ENCODE measurements around the gene LGR4. TPM values are rescaled to one million over a fixed set of nuclear protein-coding genes. Genes with fewer than 3 reads are reported as not detected.
A peak's percentile ranks its signal among the peaks of the same experiment; 100 is the strongest.

Gene LGR4
- total RNA-seq, 3 donors from 2014 or later = 81.9 to 185 (median 104) TPM

DNA sequence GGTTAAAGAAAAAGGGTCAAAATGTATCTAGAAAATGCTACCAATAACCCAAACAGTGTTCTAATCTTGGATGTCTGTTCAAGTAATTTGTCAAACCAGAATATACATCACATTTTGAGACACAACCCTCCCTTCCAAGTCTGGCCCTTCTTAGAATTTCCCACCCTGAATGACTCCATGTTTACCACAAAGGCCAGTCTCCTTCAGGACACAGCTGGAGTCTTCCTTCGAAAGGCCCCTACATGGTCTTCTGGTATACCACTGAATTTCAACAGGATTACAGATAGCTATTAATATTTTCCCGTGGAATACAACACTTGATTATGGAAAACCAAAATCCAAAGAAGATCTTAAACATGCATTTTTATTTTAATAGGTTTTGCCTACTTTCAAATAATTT lies 119.8 kb downstream of the LGR4 start:
- no peak overlapping the region for H3K4me3 ChIP-seq
- TF ChIP-seq, protein P1, sequence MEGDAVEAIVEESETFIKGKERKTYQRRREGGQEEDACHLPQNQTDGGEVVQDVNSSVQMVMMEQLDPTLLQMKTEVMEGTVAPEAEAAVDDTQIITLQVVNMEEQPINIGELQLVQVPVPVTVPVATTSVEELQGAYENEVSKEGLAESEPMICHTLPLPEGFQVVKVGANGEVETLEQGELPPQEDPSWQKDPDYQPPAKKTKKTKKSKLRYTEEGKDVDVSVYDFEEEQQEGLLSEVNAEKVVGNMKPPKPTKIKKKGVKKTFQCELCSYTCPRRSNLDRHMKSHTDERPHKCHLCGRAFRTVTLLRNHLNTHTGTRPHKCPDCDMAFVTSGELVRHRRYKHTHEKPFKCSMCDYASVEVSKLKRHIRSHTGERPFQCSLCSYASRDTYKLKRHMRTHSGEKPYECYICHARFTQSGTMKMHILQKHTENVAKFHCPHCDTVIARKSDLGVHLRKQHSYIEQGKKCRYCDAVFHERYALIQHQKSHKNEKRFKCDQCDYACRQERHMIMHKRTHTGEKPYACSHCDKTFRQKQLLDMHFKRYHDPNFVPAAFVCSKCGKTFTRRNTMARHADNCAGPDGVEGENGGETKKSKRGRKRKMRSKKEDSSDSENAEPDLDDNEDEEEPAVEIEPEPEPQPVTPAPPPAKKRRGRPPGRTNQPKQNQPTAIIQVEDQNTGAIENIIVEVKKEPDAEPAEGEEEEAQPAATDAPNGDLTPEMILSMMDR (IDR thresholded peaks at IDR 0.05) = no peak
- DNase-seq = no peak
- no peaks in the 10 kb centered on the region for H3K9me3 ChIP-seq
- ATAC-seq = no peak
- H3K36me3 ChIP-seq (ENCODE audit: low read depth) = no peaks in the 10 kb centered on the region
- intact Hi-C loops (cut with DNase I, micrococcal nuclease) = no loop called here
- H3K4me1 ChIP-seq (ENCODE audit: low read depth) = peaks cover 5% of the 10 kb centered on the region

DNA sequence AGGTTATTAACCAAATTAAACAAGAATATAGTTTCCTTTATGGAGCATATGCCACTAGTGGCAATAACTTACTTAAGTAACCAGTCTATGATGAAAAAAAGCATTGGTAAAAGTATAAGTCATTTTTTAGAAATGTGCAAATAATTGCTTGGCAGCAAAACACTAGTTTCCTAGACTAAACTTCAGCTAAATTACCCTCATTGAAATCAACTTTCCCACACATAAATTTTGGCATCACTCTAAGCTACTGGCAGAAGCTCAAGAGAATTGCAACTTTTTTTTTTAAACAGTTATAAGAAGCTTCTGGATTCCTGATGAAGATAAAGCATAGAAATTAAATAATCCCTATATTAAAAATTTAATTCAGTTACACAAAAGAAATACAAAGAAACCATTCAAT lies 122.1 kb downstream of the LGR4 start:
- no peak for ATAC-seq
- H3K4me1 ChIP-seq (ENCODE audit: low read depth) = no peaks in the 10 kb centered on the region
- intact Hi-C loops (cut with DNase I, micrococcal nuclease) = no loop called here

DNA sequence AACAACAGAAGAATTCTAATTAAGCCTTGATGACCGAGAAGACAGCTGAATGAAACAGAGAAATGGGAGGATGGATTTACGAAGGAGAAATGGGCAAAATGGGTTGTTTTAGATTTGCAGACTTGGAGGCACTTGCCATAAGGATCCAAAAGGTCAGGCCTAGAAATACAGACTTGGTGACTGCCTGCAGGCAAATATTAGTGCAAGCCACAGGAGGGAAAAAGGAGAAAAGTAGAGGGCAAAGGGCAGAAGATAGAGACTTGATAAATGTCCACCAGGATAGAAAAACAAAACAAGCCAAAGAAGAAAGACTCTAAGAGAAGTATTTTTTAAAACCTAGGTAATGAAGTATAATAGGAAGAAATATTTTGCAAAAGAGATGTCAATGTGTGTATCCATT lies 122.7 kb downstream of the LGR4 start:
- no peak overlapping the region for H3K4me3 ChIP-seq
- H3K36me3 ChIP-seq (ENCODE audit: low read depth) = no peaks in the 10 kb centered on the region
- intact Hi-C loops (cut with DNase I, micrococcal nuclease) = no loop called here
- ATAC-seq = no peak
- TF ChIP-seq, protein P1 (IDR thresholded peaks at IDR 0.05) = no peak
- no peaks in the 10 kb centered on the region for H3K4me1 ChIP-seq (ENCODE audit: low read depth)
- DNase-seq = no peak
- no peaks in the 10 kb centered on the region for H3K9me3 ChIP-seq

More for the DNA sequence above, 122.1 kb downstream of the LGR4 start:
- Histone ChIP-seq H3K36me3 (ENCODE audit: low read depth) (no peaks in the 10 kb centered on the region), H3K9me3 (no peaks in the 10 kb centered on the region), H3K4me3 (no peak overlapping the region)
- no peak for DNase-seq
- TF ChIP-seq, protein P1 (IDR thresholded peaks at IDR 0.05) = no peak

DNA sequence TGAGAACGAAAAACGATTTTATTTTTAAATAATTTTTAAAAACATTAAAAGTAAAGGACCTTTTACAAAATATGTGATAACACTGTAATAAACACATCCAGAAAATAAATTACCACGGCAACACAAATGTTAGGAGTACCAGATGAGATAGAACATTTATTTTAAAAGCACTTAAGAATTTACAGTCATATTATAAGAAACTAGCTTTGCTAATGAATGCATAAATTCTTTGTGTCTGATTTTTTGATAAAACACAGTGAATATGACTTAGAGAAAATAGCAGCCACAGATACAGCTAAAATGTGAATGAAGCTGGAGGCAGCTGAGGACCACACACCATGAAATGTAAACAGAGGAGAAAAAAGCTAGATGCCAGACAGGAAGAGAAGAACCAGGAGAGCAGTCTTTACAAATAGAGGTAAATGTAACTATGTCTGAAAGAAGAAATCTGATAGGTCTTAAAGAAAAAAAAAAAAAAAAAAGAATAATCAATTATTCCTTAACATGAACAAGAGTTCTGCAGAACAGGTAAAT lies 124.2 kb downstream of the LGR4 start:
- ATAC-seq (no peak), DNase-seq (no peak)
- intact Hi-C loops (cut with DNase I, micrococcal nuclease) = no loop called here
- Histone ChIP-seq H3K4me1 (ENCODE audit: low read depth) (no peaks in the 10 kb centered on the region), H3K9me3 (no peaks in the 10 kb centered on the region), H3K4me3 (no peak overlapping the region), H3K36me3 (ENCODE audit: low read depth) (no peaks in the 10 kb centered on the region)
- TF ChIP-seq, protein P1 (IDR thresholded peaks at IDR 0.05) = no peak

DNA sequence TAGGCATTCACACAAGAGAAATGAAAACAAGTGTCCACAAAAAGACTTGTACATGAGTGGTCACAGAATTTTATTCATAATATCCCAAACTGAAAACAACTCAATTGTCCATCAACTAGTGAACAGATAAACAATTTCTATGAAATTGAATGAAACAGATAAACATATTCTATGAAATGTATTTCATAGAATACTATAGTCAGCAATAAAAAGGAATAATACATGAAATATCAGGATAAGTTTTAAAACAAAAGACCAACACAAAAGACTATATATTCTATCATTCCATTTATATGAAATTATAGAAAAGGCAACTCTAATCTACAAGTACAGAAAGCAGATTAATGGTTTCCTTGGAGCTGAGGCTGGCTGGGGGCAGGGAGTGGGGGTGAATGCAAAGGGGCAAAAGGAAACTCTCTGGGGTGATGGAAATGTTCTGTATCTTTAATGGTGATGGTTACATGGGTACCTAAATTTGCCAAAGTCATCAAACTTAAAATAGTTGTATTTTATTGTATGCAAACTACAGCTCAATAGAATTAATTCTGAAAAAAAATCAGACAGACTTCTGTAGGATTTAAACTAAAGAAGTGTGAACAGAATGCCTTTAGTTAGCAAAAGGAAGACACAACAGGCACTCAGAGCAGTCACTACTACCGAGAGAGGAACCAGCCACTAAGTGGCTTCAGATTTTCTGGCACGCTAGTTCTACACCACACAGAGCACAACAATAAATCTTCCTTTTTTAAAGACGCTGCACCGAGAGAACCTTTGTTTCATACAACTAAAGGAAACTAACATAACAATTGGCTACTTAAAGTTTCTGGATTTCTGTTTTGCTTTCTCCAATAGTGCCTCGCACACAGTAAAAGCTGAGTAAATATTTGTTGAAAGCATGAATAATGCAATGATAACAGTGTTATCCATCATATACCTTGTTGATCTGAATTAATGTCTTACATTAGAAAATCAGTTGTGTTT lies 124.9 kb downstream of the LGR4 start:
- DNase-seq = no peak
- Histone ChIP-seq H3K4me1 (ENCODE audit: low read depth) (no peaks in the 10 kb centered on the region), H3K9me3 (no peaks in the 10 kb centered on the region), H3K36me3 (ENCODE audit: low read depth) (no peaks in the 10 kb centered on the region), H3K4me3 (no peak overlapping the region)
- intact Hi-C loops (cut with DNase I, micrococcal nuclease) = no loop called here
- peak; percentile 48 for ATAC-seq
- TF ChIP-seq, protein P1 (IDR thresholded peaks at IDR 0.05) = no peak

Measured in mucosa of descending colon (tissue), 3 donors.